Measurements from ENCODE around the gene SRGN. TPM values are rescaled to one million over a fixed set of nuclear protein-coding genes. Genes with fewer than 3 reads are reported as not detected.

Gene SRGN
- total RNA-seq, 4 donors from 2014 or later, result 30.7 to 140 (median 40.3) TPM

DNA sequence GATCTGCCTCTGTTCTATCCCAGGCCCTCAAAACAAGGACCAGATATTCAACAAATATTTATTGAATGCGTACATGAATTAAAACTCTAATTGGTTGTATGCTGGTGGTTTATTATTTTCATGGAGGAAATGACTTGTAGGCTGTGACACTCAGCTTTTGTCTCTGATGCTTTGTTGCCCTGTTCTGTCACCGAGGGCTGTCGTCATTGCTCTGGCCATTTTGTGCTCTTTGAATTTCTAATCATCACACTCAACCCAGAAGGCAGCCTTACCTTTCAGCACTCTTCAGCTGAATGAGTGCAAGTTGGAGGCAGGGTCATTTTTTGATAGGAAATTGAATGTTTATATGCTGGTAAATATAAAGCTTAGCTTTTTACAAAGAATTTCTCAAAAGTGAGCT, 14.5 kb downstream of the SRGN start:
- Histone ChIP-seq H3K4me3 (replicated peaks in 1 of 3) (no peak overlapping the region), H3K27ac (no peak overlapping the region), H3K4me1 (no peaks in the 10 kb centered on the region), H3K9me3 (no peaks in the 10 kb centered on the region), H3K27me3 (no peaks in the 10 kb centered on the region), H3K36me3 (no peaks in the 10 kb centered on the region)
- WGBS, 2 donors, result 76 to 79% methylated on average over 3 of the region's 3 CpGs
- intact Hi-C loops (cut with DNase I), result no loop called here
- no peak for DNase-seq
- TF ChIP-seq, protein P1, sequence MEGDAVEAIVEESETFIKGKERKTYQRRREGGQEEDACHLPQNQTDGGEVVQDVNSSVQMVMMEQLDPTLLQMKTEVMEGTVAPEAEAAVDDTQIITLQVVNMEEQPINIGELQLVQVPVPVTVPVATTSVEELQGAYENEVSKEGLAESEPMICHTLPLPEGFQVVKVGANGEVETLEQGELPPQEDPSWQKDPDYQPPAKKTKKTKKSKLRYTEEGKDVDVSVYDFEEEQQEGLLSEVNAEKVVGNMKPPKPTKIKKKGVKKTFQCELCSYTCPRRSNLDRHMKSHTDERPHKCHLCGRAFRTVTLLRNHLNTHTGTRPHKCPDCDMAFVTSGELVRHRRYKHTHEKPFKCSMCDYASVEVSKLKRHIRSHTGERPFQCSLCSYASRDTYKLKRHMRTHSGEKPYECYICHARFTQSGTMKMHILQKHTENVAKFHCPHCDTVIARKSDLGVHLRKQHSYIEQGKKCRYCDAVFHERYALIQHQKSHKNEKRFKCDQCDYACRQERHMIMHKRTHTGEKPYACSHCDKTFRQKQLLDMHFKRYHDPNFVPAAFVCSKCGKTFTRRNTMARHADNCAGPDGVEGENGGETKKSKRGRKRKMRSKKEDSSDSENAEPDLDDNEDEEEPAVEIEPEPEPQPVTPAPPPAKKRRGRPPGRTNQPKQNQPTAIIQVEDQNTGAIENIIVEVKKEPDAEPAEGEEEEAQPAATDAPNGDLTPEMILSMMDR (IDR thresholded peaks at IDR 0.05), result no peak
- no peak for TF ChIP-seq POLR2A (IDR thresholded peaks at IDR 0.05)

DNA sequence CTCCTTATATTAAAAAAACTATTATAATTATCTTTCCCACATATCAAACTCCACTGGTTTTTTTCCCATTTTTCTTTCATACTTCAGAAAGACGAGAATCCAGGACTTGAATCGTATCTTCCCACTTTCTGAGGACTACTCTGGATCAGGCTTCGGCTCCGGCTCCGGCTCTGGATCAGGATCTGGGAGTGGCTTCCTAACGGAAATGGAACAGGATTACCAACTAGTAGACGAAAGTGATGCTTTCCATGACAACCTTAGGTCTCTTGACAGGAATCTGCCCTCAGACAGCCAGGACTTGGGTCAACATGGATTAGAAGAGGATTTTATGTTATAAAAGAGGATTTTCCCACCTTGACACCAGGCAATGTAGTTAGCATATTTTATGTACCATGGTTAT, 15.9 kb downstream of the SRGN start:
- no peak for DNase-seq
- WGBS, 2 donors, result 84% methylated on average over 7 of the region's 7 CpGs
- intact Hi-C loops (cut with DNase I), result no loop called here
- Histone ChIP-seq H3K4me3 (replicated peaks in 1 of 3) (no peak overlapping the region), H3K9me3 (no peaks in the 10 kb centered on the region), H3K27me3 (no peaks in the 10 kb centered on the region), H3K36me3 (no peaks in the 10 kb centered on the region), H3K4me1 (no peaks in the 10 kb centered on the region), H3K27ac (no peak overlapping the region)
- TF ChIP-seq, protein P1 (IDR thresholded peaks at IDR 0.05), result no peak
- TF ChIP-seq POLR2A (IDR thresholded peaks at IDR 0.05), result no peak

DNA sequence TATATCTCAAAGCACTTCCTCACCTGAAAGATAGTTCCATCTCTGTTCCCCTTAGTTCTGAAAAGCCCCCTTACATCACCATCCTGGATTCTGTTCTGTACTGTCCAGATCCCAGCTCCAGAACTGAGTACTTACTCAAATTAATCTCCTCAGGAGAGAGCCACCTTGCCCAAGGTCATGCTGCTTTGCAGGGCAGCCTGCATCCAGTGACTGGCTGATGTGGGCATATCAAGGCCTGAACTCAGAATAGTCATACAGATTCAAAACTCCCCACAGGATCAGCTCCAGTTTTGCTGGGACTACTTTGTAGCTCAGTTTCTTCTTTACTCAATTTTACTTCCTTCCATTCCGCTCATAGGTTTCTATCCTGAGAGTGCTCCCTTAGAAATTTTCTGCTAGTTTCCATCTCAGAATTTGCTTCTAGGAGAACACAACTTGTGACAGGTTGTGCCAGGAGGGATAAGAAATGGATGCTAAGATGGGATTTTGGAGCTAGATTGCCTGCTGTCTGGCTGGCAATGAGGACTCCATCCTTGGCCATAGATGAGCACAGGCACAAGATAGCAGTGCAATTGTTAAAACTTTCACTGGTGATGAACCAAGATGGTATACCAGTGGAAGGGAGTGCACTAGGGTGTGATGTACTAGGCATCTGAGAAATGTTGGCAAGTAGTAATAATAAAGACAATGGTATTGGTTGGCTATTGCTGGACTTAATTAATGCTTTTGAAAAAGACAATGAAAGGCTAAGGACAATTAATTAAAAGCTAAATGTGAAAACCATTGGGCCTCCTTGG, 17.3 kb downstream of the SRGN start:
- no peak for DNase-seq
- no peaks in the 10 kb centered on the region for H3K4me1 ChIP-seq
- no peak overlapping the region for H3K4me3 ChIP-seq (replicated peaks in 1 of 3)
- no peaks in the 10 kb centered on the region for H3K27me3 ChIP-seq
- H3K36me3 ChIP-seq, result no peaks in the 10 kb centered on the region
- intact Hi-C loops (cut with DNase I), result no loop called here
- no peaks in the 10 kb centered on the region for H3K9me3 ChIP-seq
- TF ChIP-seq, protein P1 (IDR thresholded peaks at IDR 0.05), result no peak
- TF ChIP-seq POLR2A (IDR thresholded peaks at IDR 0.05), result no peak
- H3K27ac ChIP-seq, result no peak overlapping the region
- 96 to 100% methylated on average over 1 of the region's 1 CpG for WGBS, 2 donors

DNA sequence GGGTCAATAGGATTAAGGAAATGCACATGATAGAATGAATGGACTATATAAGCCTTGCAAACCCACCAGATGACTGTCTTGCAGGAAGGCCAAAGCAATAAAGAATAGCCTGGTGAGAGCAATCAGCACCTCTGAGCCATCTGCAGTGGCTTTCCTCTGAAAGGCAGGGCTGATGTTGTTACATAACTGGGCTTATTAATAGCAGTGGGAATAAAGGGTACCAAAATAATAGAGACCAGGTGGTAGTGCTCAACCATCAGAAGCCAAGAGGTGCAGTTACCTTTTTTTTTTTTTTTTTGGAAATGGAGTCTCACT, 19.2 kb downstream of the SRGN start:
- Histone ChIP-seq H3K4me3 (replicated peaks in 1 of 3) (no peak overlapping the region), H3K4me1 (no peaks in the 10 kb centered on the region), H3K36me3 (no peaks in the 10 kb centered on the region), H3K27me3 (no peaks in the 10 kb centered on the region), H3K9me3 (no peaks in the 10 kb centered on the region), H3K27ac (no peak overlapping the region)
- no peak for DNase-seq
- TF ChIP-seq POLR2A (IDR thresholded peaks at IDR 0.05), result no peak
- TF ChIP-seq, protein P1 (IDR thresholded peaks at IDR 0.05), result no peak
- intact Hi-C loops (cut with DNase I), result no loop called here

DNA sequence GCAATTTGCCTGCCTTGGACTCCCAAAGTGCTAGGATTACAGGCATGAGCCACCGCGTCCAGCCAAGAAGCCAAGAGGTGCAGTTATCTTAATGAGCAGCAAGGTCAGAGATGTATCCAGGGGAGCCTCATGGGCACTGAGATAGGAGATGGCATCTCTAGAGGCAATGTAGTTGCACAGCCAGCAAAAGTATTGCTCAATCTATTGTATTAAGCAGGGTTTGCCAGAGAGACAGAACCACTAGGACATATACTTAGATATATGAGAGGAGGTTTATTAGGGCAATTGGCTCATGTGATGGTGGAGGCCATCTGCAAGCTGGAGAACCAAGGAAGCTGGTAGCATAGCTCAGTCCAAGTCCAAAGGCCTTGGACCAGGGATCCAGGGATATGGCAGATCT, 19.8 kb downstream of the SRGN start:
- 91 to 100% methylated on average over 2 of the region's 2 CpGs for WGBS, 2 donors
- intact Hi-C loops (cut with DNase I), result no loop called here

More for the DNA sequence above, 19.8 kb downstream of the SRGN start:
- no peak overlapping the region for H3K27ac ChIP-seq
- no peaks in the 10 kb centered on the region for H3K4me1 ChIP-seq
- H3K4me3 ChIP-seq (replicated peaks in 1 of 3), result no peak overlapping the region
- H3K27me3 ChIP-seq, result no peaks in the 10 kb centered on the region
- no peaks in the 10 kb centered on the region for H3K9me3 ChIP-seq
- TF ChIP-seq POLR2A (IDR thresholded peaks at IDR 0.05), result no peak
- TF ChIP-seq, protein P1 (IDR thresholded peaks at IDR 0.05), result no peak
- H3K36me3 ChIP-seq, result no peaks in the 10 kb centered on the region
- DNase-seq, result no peak

All from thyroid gland (tissue), 4 donors.